PC-3 (cell line): ENCODE measurements around the gene TRPC1. TPM values are rescaled to one million over a fixed set of nuclear protein-coding genes. Genes with fewer than 3 reads are reported as not detected.

Experiments
- ATAC-seq: fragments of 200-7000 bp; cut with Tn5 transposase; 2 replicates; pipeline ENCODE4 v1.9.1; 2020; ENCODE audit warnings: mild to moderate bottlenecking, moderate library complexity
- BruUV-seq: library from RNA; stranded (reverse); fragments of 400-500 nt; replicated peaks from 2 replicates; lab custom pipeline; 2021; lab: Mats Ljungman, UMichigan
- CTCF ChIA-PET: fragments of 300-600 bp; sonication (Branson Sonifier 250); formaldehyde crosslinking; loops from one replicate; lab custom pipeline; 2022; ENCODE audit warnings: antibody characterized with exemption; lab: Charles Lee
- POLR2A ChIA-PET: fragments of 300-600 bp; sonication (Branson Sonifier 250); formaldehyde crosslinking; loops from one replicate; lab custom pipeline; 2022; ENCODE audit warnings: antibody characterized with exemption; ENCODE audit not compliant: unreplicated experiment; lab: Charles Lee
- DNase-seq: peaks from one replicate; pipeline ENCODE4 v3.0.0-alpha.2; 2015
- H2AFZ ChIP-seq: fragments of 300-600 bp; sonication (generic); 2 replicates; pipeline ENCODE4 v1.6.0; 2016; ENCODE audit warnings: antibody characterized with exemption, low read length
- H3F3A ChIP-seq: fragments of 300-600 bp; sonication (generic); one replicate; pipeline ENCODE4 v1.6.0; 2017; ENCODE audit warnings: antibody characterized with exemption, low read length, control low read depth, mild to moderate bottlenecking; ENCODE audit not compliant: unreplicated experiment
- H3K27ac ChIP-seq: fragments of 300-600 bp; sonication (generic); 2 replicates; pipeline ENCODE4 v1.5.1; 2016; ENCODE audit warnings: mild to moderate bottlenecking, low read length
- H3K27me3 ChIP-seq: fragments of 300-600 bp; sonication (generic); 2 replicates; pipeline ENCODE4 v1.6.1; 2016; ENCODE audit warnings: low read length, mixed read lengths
- H3K36me3 ChIP-seq: fragments of 300-600 bp; sonication (generic); 2 replicates; pipeline ENCODE4 v1.6.1; 2016; ENCODE audit warnings: low read depth, mixed run types, low read length, mixed read lengths
- H3K4me1 ChIP-seq: fragments of 300-600 bp; sonication (generic); 2 replicates; pipeline ENCODE4 v1.5.1; 2016; ENCODE audit warnings: low read length; ENCODE audit not compliant: insufficient read depth
- H3K4me2 ChIP-seq: fragments of 300-600 bp; sonication (generic); 2 replicates; pipeline ENCODE4 v1.6.0; 2016; ENCODE audit warnings: low read length
- H3K4me3 ChIP-seq: fragments of 300-600 bp; sonication (generic); 2 replicates; pipeline ENCODE4 v1.5.1; 2016; ENCODE audit warnings: mild to moderate bottlenecking, low read length, mixed read lengths
- H3K79me2 ChIP-seq: fragments of 300-600 bp; sonication (generic); 2 replicates; pipeline ENCODE4 v1.6.1; 2017; ENCODE audit warnings: low read length, mixed read lengths
- H3K9ac ChIP-seq: fragments of 300-600 bp; sonication (generic); 2 replicates; pipeline ENCODE4 v1.6.0; 2016; ENCODE audit warnings: mild to moderate bottlenecking, low read length
- H3K9me2 ChIP-seq: fragments of 300-600 bp; sonication (generic); replicated peaks from 2 replicates; pipeline ENCODE4 v1.6.1; 2016; ENCODE audit warnings: mixed run types, low read length, mixed read lengths
- H3K9me3 ChIP-seq: fragments of 300-600 bp; sonication (generic); 2 replicates; pipeline ENCODE4 v1.6.1; 2016; ENCODE audit warnings: low read length, mixed read lengths
- H4K20me1 ChIP-seq: fragments of 300-600 bp; sonication (generic); 2 replicates; pipeline ENCODE4 v1.6.1; 2016; ENCODE audit warnings: low read length, mixed read lengths
- EZH2 ChIP-seq: fragments of 300-600 bp; sonication (generic); IDR thresholded peaks from one replicate; pipeline ENCODE4 v1.6.1; 2017; ENCODE audit warnings: antibody characterized with exemption, mild to moderate bottlenecking, low read length; ENCODE audit not compliant: unreplicated experiment
- EZH2phosphoT487 ChIP-seq: fragments of 300-600 bp; sonication (generic); IDR thresholded peaks from 2 replicates; pipeline ENCODE4 v1.6.1; 2018; ENCODE audit warnings: mild to moderate bottlenecking, antibody characterized with exemption, low read length, borderline replicate concordance
- intact Hi-C: fragments of 100-400 bp; cut with micrococcal nuclease; formaldehyde crosslinking; loops from 2 replicates; pipeline ENCODE4 v1.9.0; 2023
- total RNA-seq: library from RNA; depleted of rRNA; stranded (reverse); fragments of >200 nt; gene quantifications from 2 replicates; pipeline ENCODE4 v1.2.3, GENCODE V29; 2014
- TF ChIP-seq, protein P1 (sequence below): fragments of 300-600 bp; sonication (generic); conservative IDR thresholded peaks from 2 replicates; pipeline ENCODE4 v1.5.1; 2017; ENCODE audit warnings: antibody characterized with exemption, low read depth, mild to moderate bottlenecking, low read length

TRPC1 gene
- total RNA-seq, 1 experiment from 2014 or later, result 1.7 TPM

DNA sequence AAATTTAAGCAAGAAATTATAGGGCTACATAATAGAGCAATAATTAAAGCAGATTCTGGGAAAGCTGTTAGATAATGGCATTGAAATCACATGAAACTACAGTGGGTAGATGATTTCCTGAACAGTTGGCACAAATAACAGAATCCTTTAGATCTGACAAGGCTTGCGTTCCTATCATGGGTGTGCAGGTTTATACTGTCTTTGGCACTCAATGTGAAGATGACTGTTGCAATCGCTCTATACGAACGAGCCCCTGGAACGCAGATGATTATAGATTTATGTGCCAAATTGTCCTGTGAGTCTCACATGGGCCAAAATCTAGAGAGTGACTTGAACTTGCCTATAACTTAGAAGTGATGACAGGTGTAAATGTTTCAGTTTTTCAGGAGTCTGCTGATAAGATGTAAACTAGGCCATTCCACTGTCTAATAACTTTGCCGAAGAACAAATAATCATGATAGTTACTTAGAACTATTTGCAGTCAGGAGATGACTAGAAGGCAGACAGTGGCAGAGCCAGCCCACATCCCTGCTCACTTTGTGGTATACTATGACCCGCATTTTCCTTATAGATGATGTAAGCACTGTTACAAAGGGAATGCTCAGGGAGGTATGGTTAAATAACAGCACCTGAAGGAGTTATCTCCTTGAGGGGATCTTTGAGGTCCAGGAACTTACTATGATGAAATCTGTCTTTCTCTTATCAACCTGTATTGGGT, 30.5 kb upstream of the TRPC1 start:
- DNase-seq, result no peak
- H3K9me2 ChIP-seq, result no peaks in the 10 kb centered on the region
- H4K20me1 ChIP-seq, result no peaks in the 10 kb centered on the region
- ChIA-PET POLR2A (no interaction called here), CTCF (no interaction called here)
- H3K79me2 ChIP-seq, result no peaks in the 10 kb centered on the region
- no peaks in the 10 kb centered on the region for H3K36me3 ChIP-seq
- no peak overlapping the region for H3K4me2 ChIP-seq
- H3K4me3 ChIP-seq, result no peak overlapping the region
- intact Hi-C loops, result no loop called here
- ATAC-seq, result no peak
- no TSS peak for BruUV-seq
- H3K9me3 ChIP-seq, result no peaks in the 10 kb centered on the region
- no peaks in the 10 kb centered on the region for H3F3A ChIP-seq
- no peak overlapping the region for H2AFZ ChIP-seq
- H3K9ac ChIP-seq, result no peak overlapping the region
- H3K27ac ChIP-seq, result no peak overlapping the region
- no peaks in the 10 kb centered on the region for H3K27me3 ChIP-seq
- TF ChIP-seq EZH2, result no peak
- no peaks in the 10 kb centered on the region for H3K4me1 ChIP-seq

DNA sequence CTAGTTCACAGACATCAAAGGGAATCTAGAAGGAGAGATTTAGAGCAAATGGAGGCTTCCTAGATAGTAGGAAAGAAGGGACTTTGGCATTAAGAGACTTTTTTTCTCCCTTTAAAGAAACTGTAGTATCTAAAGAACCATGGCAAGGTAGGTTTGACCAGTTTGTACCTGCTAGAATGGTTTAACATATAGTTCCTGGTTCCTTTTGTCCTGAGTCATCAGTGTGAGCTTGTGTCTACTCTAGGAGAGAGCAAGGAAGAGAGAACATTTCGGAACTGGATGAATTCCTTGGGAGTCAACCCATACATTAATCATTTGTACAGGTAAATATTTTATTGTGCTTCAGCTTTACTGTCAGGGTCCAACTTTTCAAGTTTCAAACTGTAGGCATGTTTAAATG, 29.6 kb upstream of the TRPC1 start:
- no peak for DNase-seq
- Histone ChIP-seq H3K36me3 (no peaks in the 10 kb centered on the region), H3K27me3 (no peaks in the 10 kb centered on the region), H3K79me2 (no peaks in the 10 kb centered on the region), H3K9me3 (no peaks in the 10 kb centered on the region), H3K9me2 (no peaks in the 10 kb centered on the region), H3K4me3 (no peak overlapping the region), H3K4me1 (no peaks in the 10 kb centered on the region), H3K27ac (no peak overlapping the region), H4K20me1 (no peaks in the 10 kb centered on the region), H3K4me2 (no peak overlapping the region), H2AFZ (no peak overlapping the region), H3F3A (no peaks in the 10 kb centered on the region), H3K9ac (no peak overlapping the region)
- TF ChIP-seq EZH2, result no peak
- TF ChIP-seq, protein P1, sequence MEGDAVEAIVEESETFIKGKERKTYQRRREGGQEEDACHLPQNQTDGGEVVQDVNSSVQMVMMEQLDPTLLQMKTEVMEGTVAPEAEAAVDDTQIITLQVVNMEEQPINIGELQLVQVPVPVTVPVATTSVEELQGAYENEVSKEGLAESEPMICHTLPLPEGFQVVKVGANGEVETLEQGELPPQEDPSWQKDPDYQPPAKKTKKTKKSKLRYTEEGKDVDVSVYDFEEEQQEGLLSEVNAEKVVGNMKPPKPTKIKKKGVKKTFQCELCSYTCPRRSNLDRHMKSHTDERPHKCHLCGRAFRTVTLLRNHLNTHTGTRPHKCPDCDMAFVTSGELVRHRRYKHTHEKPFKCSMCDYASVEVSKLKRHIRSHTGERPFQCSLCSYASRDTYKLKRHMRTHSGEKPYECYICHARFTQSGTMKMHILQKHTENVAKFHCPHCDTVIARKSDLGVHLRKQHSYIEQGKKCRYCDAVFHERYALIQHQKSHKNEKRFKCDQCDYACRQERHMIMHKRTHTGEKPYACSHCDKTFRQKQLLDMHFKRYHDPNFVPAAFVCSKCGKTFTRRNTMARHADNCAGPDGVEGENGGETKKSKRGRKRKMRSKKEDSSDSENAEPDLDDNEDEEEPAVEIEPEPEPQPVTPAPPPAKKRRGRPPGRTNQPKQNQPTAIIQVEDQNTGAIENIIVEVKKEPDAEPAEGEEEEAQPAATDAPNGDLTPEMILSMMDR, result no peak
- TF ChIP-seq EZH2phosphoT487, result no peak
- ChIA-PET CTCF (interaction anchor here (0.5 kb wide), 1 partner anchor 307 kb away, joined by 4 read pairs; no protein-coding TSS in a partner anchor), POLR2A (no interaction called here)
- intact Hi-C loops, result no loop called here
- ATAC-seq, result no peak
- BruUV-seq, result no TSS peak

DNA sequence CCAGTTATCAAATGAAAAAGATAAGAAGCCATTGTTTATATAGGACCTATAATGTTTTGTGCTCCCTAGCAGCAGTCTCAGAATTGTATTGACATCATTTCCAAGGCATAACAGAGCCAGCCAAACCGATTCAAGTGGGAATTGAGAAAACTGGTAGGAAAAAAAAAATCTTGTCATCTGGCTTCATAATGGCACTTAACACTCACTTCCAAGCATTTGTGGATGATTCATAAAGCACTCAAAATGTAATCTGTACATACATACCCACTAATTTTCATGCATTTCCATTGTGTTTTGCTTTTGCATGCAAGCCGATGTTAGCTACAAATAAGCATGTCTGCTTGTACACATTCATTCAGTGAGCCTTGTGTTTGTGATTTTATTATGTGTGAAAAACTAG, 18.6 kb upstream of the TRPC1 start:
- H3K79me2 ChIP-seq, result no peaks in the 10 kb centered on the region
- H3K36me3 ChIP-seq, result no peaks in the 10 kb centered on the region
- H3F3A ChIP-seq, result no peaks in the 10 kb centered on the region
- DNase-seq (no peak), ATAC-seq (no peak)
- ChIA-PET CTCF (no interaction called here), POLR2A (no interaction called here)
- H2AFZ ChIP-seq, result no peak overlapping the region
- no peak overlapping the region for H3K4me3 ChIP-seq
- intact Hi-C loops, result no loop called here
- no peak for TF ChIP-seq EZH2
- no peak for TF ChIP-seq EZH2phosphoT487
- TF ChIP-seq, protein P1, result no peak
- no peaks in the 10 kb centered on the region for H3K4me1 ChIP-seq
- H3K27me3 ChIP-seq, result no peaks in the 10 kb centered on the region
- no peaks in the 10 kb centered on the region for H3K9me2 ChIP-seq
- no peaks in the 10 kb centered on the region for H4K20me1 ChIP-seq
- H3K9ac ChIP-seq, result no peak overlapping the region
- no peak overlapping the region for H3K4me2 ChIP-seq
- no peak overlapping the region for H3K27ac ChIP-seq
- no TSS peak for BruUV-seq
- no peaks in the 10 kb centered on the region for H3K9me3 ChIP-seq
